ENCODE measurements around the gene CDKN1B.

CDKN1B gene

DNA sequence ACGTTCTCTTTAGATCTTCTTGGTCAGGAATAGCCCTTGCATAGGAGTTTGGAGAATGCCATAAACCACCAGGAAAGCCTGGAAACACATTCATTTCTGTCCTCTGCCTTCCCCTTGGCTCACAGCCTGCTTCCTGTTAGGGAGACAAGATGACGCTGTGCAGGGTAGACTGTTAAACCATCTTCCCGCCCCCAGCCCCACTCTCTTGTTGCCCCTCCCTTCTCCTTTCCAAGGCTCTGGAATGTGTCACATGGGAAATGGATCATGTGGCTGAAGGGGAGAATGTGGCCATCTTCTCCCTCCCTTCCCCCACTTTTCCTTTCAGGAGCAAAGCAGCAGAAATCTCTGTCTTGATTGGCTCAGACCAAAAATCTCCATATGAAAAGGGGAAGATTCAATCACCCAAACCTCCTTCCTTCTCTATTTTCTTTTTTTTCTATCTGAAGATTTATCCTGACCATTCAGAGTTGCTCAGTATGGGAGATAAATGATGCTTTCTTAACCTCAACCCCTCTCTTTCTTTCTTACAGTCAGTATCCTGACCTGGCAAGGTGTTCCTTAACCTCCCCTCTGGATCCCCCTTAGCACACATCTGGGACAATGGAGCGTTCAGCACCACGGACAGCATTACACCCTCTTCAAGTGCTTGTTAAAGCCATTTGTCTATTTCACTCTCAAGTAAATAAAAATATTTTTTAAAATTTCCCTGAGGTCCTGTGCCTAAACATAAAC is 32.6 kb upstream of the CDKN1B start:
- Histone ChIP-seq H3K4me3 (ENCODE audit: low read depth, low read length) (peak overlapping the region; percentile 74), H3K9me3 (no peaks in the 10 kb centered on the region), H3K36me3 (no peaks in the 10 kb centered on the region), H3K4me1 (peaks cover 11% of the 10 kb centered on the region), H3K27me3 (no peaks in the 10 kb centered on the region; the same call in 1 of the 2 replicates)
- TF ChIP-seq, protein P1, sequence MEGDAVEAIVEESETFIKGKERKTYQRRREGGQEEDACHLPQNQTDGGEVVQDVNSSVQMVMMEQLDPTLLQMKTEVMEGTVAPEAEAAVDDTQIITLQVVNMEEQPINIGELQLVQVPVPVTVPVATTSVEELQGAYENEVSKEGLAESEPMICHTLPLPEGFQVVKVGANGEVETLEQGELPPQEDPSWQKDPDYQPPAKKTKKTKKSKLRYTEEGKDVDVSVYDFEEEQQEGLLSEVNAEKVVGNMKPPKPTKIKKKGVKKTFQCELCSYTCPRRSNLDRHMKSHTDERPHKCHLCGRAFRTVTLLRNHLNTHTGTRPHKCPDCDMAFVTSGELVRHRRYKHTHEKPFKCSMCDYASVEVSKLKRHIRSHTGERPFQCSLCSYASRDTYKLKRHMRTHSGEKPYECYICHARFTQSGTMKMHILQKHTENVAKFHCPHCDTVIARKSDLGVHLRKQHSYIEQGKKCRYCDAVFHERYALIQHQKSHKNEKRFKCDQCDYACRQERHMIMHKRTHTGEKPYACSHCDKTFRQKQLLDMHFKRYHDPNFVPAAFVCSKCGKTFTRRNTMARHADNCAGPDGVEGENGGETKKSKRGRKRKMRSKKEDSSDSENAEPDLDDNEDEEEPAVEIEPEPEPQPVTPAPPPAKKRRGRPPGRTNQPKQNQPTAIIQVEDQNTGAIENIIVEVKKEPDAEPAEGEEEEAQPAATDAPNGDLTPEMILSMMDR (IDR thresholded peaks at IDR 0.05; ENCODE audit: low read depth, low read length) = no peak
- DNase-seq = peak; percentile 95

DNA sequence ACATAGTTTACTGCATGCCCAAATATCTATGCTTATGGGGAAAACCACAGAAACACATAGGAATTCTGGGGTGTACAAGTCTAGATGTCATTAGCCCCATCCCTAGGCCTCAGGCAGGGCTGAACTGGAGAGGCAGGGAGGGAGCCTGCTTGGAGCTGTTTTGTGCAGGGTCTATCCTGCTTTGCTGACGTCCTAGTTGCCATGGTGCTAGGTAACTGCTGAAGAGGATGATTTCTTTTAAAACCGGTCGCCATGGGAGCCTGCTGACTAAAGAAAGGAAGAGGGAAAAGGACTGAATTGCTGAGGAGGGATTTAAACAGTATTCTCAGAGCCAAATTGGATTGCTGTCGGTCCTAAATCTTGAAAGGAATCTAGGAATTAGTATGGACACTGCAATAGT is 31.9 kb upstream of the CDKN1B start:
- no peaks in the 10 kb centered on the region for H3K36me3 ChIP-seq
- no peak for DNase-seq
- no peak overlapping the region for H3K4me3 ChIP-seq (ENCODE audit: low read depth, low read length)
- H3K4me1 ChIP-seq = peaks cover 11% of the 10 kb centered on the region
- no peaks in the 10 kb centered on the region; the same call in 1 of the 2 replicates for H3K27me3 ChIP-seq
- TF ChIP-seq, protein P1 (IDR thresholded peaks at IDR 0.05; ENCODE audit: low read depth, low read length) = no peak
- no peaks in the 10 kb centered on the region for H3K9me3 ChIP-seq

DNA sequence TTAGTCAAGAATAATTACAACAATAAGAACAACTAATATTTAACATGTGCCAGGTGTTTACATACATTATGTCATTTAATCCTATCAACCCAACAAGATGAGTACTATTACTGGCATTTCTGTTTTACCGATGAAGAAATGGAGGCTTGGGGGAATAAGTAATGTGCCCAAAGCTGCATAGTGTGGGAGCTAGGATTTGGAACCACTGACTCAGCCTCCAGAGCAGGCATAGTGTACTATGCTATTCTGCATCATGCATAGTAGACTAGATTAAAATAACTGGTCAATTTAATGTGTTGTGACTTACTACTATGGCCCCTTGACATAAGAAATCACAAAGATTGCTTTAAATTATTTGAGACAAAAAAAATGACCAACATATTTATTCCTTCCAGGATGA is 30.7 kb upstream of the CDKN1B start:
- Histone ChIP-seq H3K27me3 (peaks cover 4% of the 10 kb centered on the region; the same call in 1 of the 2 replicates), H3K4me3 (ENCODE audit: low read depth, low read length) (no peak overlapping the region), H3K36me3 (no peaks in the 10 kb centered on the region), H3K4me1 (peaks cover 11% of the 10 kb centered on the region), H3K9me3 (no peaks in the 10 kb centered on the region)
- no peak for DNase-seq
- TF ChIP-seq, protein P1 (IDR thresholded peaks at IDR 0.05; ENCODE audit: low read depth, low read length) = no peak

GRCh38 chr12:12686925-12687324 is 30.2 kb upstream of the CDKN1B start:
- H3K4me1 ChIP-seq = peaks cover 11% of the 10 kb centered on the region
- peaks cover 8% of the 10 kb centered on the region for H3K27me3 ChIP-seq
- DNase-seq = no peak
- no peaks in the 10 kb centered on the region for H3K36me3 ChIP-seq
- no peaks in the 10 kb centered on the region for H3K9me3 ChIP-seq
- TF ChIP-seq, protein P1 (IDR thresholded peaks at IDR 0.05; ENCODE audit: low read depth, low read length) = no peak
- H3K4me3 ChIP-seq (ENCODE audit: low read depth, low read length) = no peak overlapping the region

DNA sequence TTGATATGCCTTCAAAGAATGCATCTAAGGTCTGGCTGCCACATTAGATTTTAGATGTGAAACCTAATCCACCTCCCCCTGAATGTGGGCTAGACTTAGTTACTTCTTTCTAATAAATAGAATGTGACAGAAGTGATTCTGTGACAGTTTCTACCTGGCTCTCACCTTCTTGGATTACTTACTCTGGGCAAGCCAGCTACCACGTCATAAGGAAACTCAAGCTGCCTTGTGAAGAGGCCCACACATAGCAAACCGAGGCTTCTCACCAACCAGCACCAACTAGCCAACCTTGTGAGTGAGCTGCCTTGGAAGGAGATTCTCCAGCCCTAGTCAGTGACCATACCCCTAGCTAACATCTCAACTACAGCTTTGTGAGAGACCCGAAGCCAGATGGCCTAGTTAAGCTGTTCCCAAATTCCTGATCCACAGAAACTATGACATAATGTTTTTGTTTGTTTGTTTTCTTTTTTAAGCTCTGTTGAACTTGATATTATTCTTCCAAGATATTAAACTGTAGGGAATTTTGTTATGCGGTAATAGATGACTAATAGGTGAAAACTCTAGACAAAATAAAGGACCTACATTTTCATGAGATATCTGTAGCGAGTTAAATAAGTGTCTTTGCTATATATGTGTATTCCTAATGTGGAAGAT is 27.4 kb upstream of the CDKN1B start:
- peaks cover 10% of the 10 kb centered on the region for H3K27me3 ChIP-seq
- no peak for DNase-seq
- TF ChIP-seq, protein P1 (IDR thresholded peaks at IDR 0.05; ENCODE audit: low read depth, low read length) = no peak

DNA sequence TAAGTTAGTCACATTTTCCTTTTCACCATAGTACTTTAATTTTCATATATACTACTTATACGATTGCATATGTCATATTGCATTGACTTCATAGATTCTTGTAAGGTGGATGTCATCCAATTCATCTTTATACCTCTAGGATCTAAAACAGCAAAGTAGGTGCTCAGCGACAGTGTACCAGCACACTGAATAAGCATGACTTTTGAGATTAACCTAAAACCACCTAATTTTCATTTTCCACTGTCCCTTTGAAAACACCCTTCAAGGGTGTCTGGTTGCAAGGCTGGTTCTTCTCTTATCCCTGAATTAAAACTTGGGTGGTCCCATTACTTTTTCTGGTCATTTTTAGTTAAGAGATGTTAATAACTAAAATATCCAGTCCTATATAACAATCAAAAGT is 25.6 kb upstream of the CDKN1B start:
- Histone ChIP-seq H3K9me3 (no peaks in the 10 kb centered on the region), H3K4me3 (ENCODE audit: low read depth, low read length) (no peak overlapping the region), H3K4me1 (no peaks in the 10 kb centered on the region), H3K27me3 (peaks cover 10% of the 10 kb centered on the region), H3K36me3 (no peaks in the 10 kb centered on the region)
- TF ChIP-seq, protein P1 (IDR thresholded peaks at IDR 0.05; ENCODE audit: low read depth, low read length) = no peak
- DNase-seq = no peak

More for the DNA sequence above, 27.4 kb upstream of the CDKN1B start:
- Histone ChIP-seq H3K4me3 (ENCODE audit: low read depth, low read length) (no peak overlapping the region), H3K4me1 (peaks cover 6% of the 10 kb centered on the region), H3K9me3 (no peaks in the 10 kb centered on the region), H3K36me3 (no peaks in the 10 kb centered on the region)

Measured in BE2C (cell line).